OCI-M2 (cell line): Measurements from ENCODE around the gene SLC8A3.

Source experiments
- DNase-seq: peaks from one replicate; lab custom pipeline; 2025; ENCODE audit not compliant: unreplicated experiment; lab: John Stamatoyannopoulos, UW

The SLC8A3 gene

GRCh38 chr14:70073924-70074566 lies 114.7 kb downstream of the SLC8A3 start:
- DNase-seq = peak; percentile 20

- no peak for DNase-seq
These were observed 119.6 kb downstream of the SLC8A3 start for GRCh38 chr14:70069186-70069585.

- no peak for DNase-seq
These were observed 120.9 kb downstream of the SLC8A3 start for GRCh38 chr14:70067810-70068209.

GRCh38 chr14:70064136-70064865 lies 124.5 kb downstream of the SLC8A3 start:
- no peak for DNase-seq

GRCh38 chr14:70061108-70061507 lies 127.6 kb downstream of the SLC8A3 start:
- DNase-seq = no peak

GRCh38 chr14:70059545-70059944 lies 129.2 kb downstream of the SLC8A3 start:
- DNase-seq = no peak

- DNase-seq = no peak
These were observed 131.1 kb downstream of the SLC8A3 start for GRCh38 chr14:70057519-70058136.

- peak; percentile 6 for DNase-seq
These were observed 135.8 kb downstream of the SLC8A3 start for GRCh38 chr14:70052990-70053389.

GRCh38 chr14:70050136-70050535 lies 138.6 kb downstream of the SLC8A3 start:
- DNase-seq = no peak

- DNase-seq = no peak
These were observed 139.1 kb downstream of the SLC8A3 start for GRCh38 chr14:70049605-70050004.

GRCh38 chr14:70048313-70048654 lies 140.5 kb downstream of the SLC8A3 start:
- no peak for DNase-seq

- no peak for DNase-seq
These were observed 141.0 kb downstream of the SLC8A3 start for GRCh38 chr14:70047598-70048312.

- DNase-seq = no peak
These were observed 142.8 kb downstream of the SLC8A3 start for GRCh38 chr14:70045844-70046535.

GRCh38 chr14:70045310-70045709 lies 143.4 kb downstream of the SLC8A3 start:
- no peak for DNase-seq

GRCh38 chr14:70043001-70043400 lies 145.8 kb downstream of the SLC8A3 start:
- DNase-seq = no peak

GRCh38 chr14:70036665-70037064 lies 152.1 kb downstream of the SLC8A3 start:
- no peak for DNase-seq

- DNase-seq = no peak
These were observed 154.5 kb downstream of the SLC8A3 start for GRCh38 chr14:70034257-70034656.

- no peak for DNase-seq
These were observed 155.2 kb downstream of the SLC8A3 start for GRCh38 chr14:70033561-70033960.

- no peak for DNase-seq
These were observed 155.6 kb downstream of the SLC8A3 start for GRCh38 chr14:70033116-70033515.

GRCh38 chr14:70032447-70032846 lies 156.3 kb downstream of the SLC8A3 start:
- no peak for DNase-seq

GRCh38 chr14:70032016-70032415 lies 156.7 kb downstream of the SLC8A3 start:
- DNase-seq = no peak
